ENCODE data around the gene IFRD2.
"Not testable (repeated sequence)": the region's sequence is repeated elsewhere in the genome, so short reads cannot be mapped to it uniquely, and the experiment has no call there.

Gene IFRD2

DNA sequence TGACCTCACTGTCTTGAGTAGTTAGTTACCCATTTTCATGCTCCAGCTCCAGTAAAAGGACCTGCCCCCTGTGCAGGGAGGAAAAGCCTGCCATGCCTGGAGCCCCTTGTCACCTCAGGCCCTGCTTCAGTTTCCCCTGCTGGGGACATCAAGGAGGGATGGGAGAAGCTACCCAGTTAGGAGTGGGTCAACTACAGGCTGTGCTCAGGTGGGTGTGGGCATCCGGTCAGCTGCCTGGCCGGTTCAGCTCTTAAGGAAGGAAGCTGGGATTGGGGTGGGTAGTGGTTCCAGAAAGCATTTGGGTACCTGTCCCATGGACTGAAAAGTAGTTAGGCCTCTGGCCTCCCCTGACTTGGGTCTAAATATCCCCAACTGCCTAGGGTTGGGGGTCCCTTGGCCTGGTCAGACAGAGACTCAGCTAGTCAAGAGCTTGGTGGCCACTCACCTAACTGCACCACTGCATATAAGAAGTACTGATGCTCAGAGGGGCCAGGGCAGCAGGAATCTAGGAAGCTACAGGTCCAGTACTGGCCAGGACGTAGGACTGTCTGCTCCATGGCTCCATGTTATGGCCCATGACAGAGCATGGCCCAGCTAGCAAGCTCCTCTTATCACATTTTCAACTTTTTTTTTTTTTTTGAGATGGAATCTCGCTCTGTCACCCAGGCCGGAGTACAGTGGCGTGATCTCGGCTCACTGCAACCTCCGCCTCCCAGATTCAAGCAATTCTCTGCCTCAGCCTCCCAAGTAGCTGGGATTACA, 12.8 kb downstream of the IFRD2 start:
- no peak for DNase-seq

DNA sequence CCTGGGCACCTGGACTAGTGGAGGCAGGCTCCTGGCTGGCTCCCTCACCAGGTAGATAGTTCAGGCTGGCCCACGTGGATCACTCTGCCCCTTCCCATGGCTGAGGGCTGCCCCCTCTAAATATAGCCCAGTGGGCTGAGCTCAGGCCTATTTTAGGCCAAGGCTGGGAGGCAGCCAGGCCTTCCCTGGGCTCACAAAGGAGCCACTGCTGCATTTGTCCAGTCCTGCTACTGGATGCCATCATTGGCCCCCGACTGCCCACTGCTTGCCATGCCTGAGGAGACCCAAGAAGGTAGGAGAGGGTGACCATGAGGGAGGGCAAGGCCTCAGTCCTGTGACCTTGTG, 13.4 kb downstream of the IFRD2 start, which contains the start of gene LSMEM2:
LSMEM2 (plus strand) TSS at position 208 of the 345 bp plus-strand sequence; CDS start at position 235, 27 bp downstream.
- DNase-seq: no peak

- DNase-seq: no peak
Measured at GRCh38 chr3:50278123-50278879, 13.9 kb downstream of the IFRD2 start.

DNA sequence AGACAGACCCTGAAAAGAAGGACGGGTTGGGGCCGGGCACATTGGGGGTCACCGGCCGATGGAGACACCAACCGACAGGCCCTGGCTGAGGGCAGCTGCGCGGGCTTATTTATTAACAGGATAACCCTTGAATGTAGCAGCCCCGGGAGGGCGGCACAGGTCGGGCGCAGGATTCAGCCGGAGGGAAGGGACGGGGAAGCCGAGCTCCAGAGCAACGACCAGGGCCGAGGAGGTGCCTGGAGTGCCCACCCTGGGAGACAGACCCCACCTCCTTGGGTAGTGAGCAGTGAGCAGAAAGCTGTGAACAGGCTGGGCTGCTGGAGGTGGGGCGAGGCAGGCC, 15.5 kb downstream of the IFRD2 start:
- DNase-seq: no peak

DNA sequence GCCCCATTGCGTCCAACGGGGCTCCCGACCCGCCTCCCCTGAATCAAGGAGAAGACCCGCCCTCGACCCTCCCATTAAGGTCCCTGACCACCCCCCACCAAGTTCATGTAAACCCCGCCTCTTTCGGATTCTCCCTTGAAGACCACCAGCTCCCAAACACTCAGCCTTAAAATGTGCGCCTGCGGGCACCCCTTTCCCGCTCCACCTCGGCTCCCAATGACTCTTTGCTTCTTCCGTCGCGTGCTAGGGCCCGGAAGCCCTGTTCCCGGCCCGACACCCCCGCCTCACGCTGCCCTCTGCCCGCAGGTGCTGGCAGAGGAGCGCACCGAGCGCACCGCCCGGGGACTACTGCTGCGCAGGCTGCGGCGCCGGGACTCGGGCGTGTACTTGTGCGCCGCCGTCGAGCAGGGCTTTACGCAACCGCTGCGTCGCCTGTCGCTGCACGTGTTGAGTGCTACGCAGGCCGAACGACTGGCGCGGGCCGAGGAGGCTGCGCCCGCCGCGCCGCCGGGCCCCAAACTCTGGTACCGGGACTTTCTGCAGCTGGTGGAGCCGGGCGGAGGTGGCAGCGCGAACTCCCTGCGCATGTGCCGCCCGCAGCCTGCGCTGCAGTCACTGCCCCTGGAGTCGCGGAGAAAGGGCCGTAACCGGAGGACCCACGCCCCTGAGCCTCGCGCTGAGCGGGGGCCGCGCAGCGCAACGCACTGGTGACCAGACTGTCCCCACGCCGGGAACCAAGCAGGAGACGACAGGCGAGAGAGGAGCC, 16.1 kb downstream of the IFRD2 start:
- no peak for DNase-seq

GRCh38 chr3:50275141-50275995, 16.9 kb downstream of the IFRD2 start:
- DNase-seq: no peak

DNA sequence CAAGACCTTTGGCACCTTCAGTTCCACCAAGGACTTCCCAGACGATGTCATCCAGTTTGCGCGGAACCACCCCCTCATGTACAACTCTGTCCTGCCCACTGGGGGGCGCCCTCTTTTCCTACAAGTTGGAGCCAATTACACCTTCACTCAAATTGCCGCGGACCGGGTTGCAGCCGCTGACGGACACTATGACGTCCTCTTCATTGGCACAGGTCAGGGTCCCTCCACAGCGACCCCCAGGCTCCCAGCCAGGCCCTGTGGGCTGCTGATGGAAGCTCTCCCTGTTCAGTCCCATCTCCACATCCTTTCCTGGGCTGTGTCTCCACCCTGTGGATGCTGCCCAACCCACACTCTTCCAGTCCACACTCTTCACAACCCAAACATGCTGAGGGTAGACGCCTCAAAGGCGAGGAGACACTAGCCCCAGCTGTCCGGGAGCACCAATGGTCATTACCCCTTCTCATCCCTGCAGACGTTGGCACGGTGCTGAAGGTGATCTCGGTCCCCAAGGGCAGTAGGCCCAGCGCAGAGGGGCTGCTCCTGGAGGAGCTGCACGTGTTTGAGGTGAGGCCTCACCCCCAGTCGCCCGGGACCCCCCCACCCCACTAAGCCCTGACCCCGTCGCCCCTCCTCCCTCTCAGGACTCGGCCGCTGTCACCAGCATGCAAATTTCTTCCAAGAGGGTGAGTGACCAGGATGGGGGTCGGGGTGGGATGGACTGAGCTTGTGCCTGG, 17.7 kb downstream of the IFRD2 start:
- DNase-seq: peak; percentile 60 to 67

DNA sequence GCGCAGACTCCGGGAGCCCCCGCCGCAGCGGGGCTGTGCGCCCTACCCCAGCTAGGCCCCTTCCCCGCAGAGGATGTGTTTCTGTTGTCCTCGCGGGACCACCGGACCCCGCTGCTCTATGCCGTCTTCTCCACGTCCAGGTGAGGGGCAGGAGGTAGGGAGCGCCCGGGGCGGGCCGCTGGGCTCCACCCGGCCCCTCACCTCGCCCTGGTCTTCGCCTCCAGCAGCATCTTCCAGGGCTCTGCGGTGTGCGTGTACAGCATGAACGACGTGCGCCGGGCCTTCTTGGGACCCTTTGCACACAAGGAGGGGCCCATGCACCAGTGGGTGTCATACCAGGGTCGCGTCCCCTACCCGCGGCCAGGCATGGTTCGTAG, 18.6 kb downstream of the IFRD2 start:
- DNase-seq: no peak

GRCh38 chr3:50272911-50273688, 19.1 kb downstream of the IFRD2 start:
- peak; percentile 77 to 91 for DNase-seq

GRCh38 chr3:50272538-50272910, 19.7 kb downstream of the IFRD2 start:
- not testable (repeated sequence) for DNase-seq

GRCh38 chr3:50271314-50271936, 20.8 kb downstream of the IFRD2 start:
- no peak for DNase-seq

- no peak for DNase-seq
Measured at GRCh38 chr3:50270422-50271224, 21.6 kb downstream of the IFRD2 start.

DNA sequence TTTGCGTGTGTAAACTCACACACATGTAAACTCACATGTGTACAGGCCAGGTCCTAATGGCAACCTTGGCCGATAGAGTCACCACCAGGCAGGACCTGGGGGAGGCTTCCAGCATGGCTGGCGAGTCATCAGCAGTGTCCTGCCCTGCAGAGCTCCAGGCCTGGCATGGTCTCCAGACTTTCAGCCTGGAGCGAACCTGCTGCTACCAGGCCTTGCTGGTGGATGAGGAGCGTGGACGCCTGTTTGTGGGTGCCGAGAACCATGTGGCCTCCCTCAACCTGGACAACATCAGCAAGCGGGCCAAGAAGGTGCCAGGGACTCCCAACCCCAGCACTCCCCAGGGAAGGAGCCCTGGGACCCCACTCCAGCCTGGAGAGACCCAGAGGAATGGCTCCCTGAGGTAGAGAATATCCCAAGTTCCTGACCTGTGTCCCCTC, 22.2 kb downstream of the IFRD2 start:
- DNase-seq: no peak

- no peak for DNase-seq
Measured at GRCh38 chr3:50269460-50269859, 22.8 kb downstream of the IFRD2 start.

DNA sequence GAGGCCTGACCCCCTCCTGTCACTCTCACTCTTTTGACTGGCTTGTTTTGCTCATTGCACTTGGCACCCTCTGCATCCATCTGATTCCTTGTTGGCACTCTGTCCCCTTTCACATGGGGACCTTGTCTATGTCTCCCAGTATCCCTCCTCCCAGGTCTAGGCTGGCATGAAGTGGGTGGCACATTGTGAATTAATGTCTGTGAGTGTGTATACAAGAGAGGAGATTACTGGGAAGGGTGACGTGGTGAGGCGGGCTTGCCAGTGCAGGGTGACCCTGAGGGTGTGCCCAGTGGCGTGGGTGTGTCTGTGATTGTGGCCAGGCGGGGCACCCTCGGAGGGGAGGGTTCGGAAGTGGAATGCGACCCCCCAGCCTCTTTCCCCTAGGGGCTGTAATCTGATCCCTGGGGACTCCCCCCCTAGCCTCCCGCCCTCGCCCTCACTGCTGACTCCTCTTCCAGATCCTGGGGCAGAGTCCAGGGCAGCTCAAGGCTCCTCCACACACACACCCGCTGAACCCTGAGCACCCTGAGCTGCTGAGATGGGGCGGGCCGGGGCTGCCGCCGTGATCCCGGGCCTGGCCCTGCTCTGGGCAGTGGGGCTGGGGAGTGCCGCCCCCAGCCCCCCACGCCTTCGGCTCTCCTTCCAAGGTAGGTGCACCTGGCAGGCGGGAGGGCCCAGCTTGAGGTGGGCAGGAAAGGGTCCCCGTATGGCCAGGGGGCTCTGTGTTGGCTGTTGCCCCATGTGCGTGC, 23.4 kb downstream of the IFRD2 start, which contains the start of gene SEMA3B:
SEMA3B (plus strand) TSS at position 445 of the 749 bp plus-strand sequence; CDS start at position 539, 94 bp downstream.
- DNase-seq: no peak

DNA sequence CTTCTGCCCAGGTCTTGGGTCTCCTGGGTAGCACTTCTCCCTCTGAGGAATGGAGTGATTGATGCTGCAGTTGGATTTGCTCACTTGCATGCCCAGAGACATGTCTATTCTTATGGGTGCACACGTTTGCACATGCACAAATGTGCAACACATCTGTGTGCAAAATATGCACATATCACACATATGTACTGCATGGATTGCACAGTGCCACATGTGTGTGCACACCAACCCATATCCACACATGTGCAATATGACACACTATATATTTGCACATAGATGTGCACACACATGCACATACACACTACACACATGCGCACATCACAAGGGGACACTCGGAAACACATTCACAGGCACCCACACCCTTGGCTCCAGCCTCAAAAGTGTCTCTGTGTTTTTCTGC, 24.0 kb downstream of the IFRD2 start:
- DNase-seq: no peak

- no peak for DNase-seq
Measured at GRCh38 chr3:50267280-50267913, 24.8 kb downstream of the IFRD2 start.

- DNase-seq: no peak
Measured at GRCh38 chr3:50266836-50267235, 25.4 kb downstream of the IFRD2 start.
